Measurements from ENCODE around the gene DMD.

DNA sequence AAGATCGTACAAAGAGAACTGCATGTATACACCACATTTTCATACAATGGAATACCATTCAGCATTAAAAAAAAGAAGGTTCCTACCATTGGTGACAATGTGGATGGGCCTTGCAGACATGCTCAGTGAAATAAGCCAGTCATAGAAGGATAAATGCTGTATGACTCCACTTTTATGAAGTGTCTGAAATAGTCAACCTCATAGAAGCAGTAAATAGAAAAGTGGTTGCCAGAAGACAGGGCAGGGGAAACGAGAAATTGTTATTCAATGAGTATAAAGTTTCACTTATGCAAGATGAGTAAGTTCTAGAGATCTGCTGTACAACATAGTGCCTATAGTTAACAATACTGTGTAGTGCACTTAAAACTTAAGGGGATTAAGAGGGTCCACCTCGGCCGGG lies 1882.1 kb downstream of the DMD start:
- TF ChIP-seq, protein P1, sequence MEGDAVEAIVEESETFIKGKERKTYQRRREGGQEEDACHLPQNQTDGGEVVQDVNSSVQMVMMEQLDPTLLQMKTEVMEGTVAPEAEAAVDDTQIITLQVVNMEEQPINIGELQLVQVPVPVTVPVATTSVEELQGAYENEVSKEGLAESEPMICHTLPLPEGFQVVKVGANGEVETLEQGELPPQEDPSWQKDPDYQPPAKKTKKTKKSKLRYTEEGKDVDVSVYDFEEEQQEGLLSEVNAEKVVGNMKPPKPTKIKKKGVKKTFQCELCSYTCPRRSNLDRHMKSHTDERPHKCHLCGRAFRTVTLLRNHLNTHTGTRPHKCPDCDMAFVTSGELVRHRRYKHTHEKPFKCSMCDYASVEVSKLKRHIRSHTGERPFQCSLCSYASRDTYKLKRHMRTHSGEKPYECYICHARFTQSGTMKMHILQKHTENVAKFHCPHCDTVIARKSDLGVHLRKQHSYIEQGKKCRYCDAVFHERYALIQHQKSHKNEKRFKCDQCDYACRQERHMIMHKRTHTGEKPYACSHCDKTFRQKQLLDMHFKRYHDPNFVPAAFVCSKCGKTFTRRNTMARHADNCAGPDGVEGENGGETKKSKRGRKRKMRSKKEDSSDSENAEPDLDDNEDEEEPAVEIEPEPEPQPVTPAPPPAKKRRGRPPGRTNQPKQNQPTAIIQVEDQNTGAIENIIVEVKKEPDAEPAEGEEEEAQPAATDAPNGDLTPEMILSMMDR (IDR thresholded peaks at IDR 0.05): no peak
- TF ChIP-seq POLR2AphosphoS5 (IDR thresholded peaks at IDR 0.05; ENCODE audit: low read depth, low read length) (no peak), TCF7L2 (IDR thresholded peaks at IDR 0.05; ENCODE audit: low read depth, low read length) (no peak)
- TF ChIP-seq, protein P2, sequence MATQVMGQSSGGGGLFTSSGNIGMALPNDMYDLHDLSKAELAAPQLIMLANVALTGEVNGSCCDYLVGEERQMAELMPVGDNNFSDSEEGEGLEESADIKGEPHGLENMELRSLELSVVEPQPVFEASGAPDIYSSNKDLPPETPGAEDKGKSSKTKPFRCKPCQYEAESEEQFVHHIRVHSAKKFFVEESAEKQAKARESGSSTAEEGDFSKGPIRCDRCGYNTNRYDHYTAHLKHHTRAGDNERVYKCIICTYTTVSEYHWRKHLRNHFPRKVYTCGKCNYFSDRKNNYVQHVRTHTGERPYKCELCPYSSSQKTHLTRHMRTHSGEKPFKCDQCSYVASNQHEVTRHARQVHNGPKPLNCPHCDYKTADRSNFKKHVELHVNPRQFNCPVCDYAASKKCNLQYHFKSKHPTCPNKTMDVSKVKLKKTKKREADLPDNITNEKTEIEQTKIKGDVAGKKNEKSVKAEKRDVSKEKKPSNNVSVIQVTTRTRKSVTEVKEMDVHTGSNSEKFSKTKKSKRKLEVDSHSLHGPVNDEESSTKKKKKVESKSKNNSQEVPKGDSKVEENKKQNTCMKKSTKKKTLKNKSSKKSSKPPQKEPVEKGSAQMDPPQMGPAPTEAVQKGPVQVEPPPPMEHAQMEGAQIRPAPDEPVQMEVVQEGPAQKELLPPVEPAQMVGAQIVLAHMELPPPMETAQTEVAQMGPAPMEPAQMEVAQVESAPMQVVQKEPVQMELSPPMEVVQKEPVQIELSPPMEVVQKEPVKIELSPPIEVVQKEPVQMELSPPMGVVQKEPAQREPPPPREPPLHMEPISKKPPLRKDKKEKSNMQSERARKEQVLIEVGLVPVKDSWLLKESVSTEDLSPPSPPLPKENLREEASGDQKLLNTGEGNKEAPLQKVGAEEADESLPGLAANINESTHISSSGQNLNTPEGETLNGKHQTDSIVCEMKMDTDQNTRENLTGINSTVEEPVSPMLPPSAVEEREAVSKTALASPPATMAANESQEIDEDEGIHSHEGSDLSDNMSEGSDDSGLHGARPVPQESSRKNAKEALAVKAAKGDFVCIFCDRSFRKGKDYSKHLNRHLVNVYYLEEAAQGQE (IDR thresholded peaks at IDR 0.05; ENCODE audit: insufficient read depth in 1 of 2, low read depth in 2 of 2, low read length in 1 of 2): no peak

Data from Panc1 (cell line).